Left colon (tissue), 2 donors: ENCODE data around the gene TLE5. TPM values are rescaled to one million over a fixed set of nuclear protein-coding genes. Genes with fewer than 3 reads are reported as not detected.
"Not testable (repeated sequence)": the region's sequence is repeated elsewhere in the genome, so short reads cannot be mapped to it uniquely, and the experiment has no call there.

Experiments
- ATAC-seq: fragments of 200-7000 bp; cut with Tn5 transposase; one replicate; pipeline ENCODE4 v1.9.1; 2020; ENCODE audit warnings: mild to moderate bottlenecking, moderate library complexity
- DNase-seq, 2 donors: peaks; one replicate each; pipeline ENCODE4 v3.0.0-alpha.2; 2020
- intact Hi-C, 2 donors: fragments of 100-400 bp; cut with DNase I in 1 of 2; cut with micrococcal nuclease in 1 of 2; formaldehyde crosslinking; loops; one replicate each; pipeline versions ENCODE4 v1.11.2 to v1.14.0; 2022; cut with DNase I, micrococcal nuclease
- total RNA-seq, 2 donors: library from RNA; stranded (reverse); fragmentation: NEBNext Ultra II Directional; extraction: Animal tissue kit (Norgen Biotek cat#: 25700); gene quantifications; one replicate each; pipeline ENCODE4 v1.2.1, GENCODE V29; 2021
- donor health status: DM: no; HTN: no; CAD: no.
- donor health status: DM: yes; HTN: yes; CAD: no.

Gene TLE5
- total RNA-seq, 2 donors from 2014 or later, result 427 to 487 TPM

DNA sequence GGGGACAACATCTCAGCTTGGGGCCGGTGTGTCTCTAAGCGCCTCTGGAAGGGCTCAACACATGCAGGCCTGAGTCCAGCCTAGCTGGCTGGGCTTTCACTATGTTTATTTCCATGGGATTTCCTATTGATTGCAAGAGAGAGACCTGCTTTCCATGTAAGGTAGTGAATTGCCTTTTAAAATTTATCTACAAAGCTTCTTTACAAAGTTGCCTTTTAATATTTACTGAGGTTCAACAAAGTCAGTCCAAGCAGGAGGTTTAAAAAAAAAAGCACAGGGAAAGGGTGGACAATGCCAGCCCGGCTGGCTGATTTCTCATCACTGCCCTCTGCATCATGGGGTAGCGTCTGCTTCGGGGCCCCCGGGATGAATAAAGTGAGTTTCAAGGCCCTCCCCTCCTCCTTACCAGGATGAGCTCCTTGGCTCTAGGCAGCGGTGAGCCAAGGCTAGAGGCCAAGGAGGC lies 49.0 kb downstream of the TLE5 start:
- ATAC-seq (no peak), DNase-seq (no peak)

DNA sequence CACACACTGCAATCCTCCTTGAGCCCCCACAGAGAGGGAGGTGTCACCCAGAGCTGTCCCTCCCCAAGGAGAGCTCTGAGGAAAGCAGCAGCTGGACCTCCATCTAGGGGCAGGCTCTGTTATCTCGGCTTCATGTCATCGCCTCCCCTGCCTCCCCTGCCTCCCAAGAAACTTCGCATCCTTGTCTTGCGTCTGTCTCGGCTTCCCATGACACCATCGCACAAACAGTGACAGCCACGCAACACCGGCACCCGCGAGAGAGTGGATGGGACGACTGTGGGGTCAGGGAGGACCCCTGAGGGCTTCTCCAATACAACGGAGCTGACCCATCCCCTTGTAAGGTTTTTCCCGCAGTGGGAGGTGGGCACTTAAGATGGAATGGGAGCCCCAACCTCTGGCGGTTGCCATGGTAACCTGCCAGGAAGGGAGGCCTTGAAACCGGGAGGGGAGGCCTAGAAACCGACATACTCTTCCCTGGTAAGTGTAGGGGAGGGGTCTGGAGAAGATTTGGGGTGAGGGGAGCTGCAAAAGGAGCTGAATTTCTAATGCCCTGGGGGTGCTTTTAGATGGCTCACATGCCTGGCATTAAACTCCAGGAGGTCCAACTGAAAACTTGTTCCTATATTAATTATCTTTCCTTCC lies 49.6 kb downstream of the TLE5 start:
- intact Hi-C loops, result no loop called here
- DNase-seq (no peak), ATAC-seq (no peak)

More for the DNA sequence above, 49.0 kb downstream of the TLE5 start:
- intact Hi-C loops, result no loop called here

DNA sequence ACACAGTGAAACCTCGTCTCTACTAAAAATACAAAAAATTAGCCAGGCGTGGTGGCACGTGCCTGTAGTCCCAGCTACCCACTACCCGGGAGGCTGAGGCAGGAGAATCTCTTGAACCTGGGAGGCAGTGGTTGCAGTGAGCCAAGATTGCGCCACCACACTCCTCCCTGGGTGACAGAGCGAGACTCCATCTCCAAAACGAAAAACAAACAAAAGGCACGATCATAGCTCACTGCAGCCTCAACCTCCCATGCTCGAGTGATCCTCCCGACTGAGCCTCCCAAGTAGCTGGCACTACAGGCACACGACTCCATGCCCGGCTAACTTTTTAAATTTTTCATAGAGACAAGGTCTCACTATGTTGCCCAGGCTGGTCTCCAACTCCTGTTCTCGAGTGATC lies 50.2 kb downstream of the TLE5 start:
- intact Hi-C loops, ATAC-seq, DNase-seq: not testable (repeated sequence)

DNA sequence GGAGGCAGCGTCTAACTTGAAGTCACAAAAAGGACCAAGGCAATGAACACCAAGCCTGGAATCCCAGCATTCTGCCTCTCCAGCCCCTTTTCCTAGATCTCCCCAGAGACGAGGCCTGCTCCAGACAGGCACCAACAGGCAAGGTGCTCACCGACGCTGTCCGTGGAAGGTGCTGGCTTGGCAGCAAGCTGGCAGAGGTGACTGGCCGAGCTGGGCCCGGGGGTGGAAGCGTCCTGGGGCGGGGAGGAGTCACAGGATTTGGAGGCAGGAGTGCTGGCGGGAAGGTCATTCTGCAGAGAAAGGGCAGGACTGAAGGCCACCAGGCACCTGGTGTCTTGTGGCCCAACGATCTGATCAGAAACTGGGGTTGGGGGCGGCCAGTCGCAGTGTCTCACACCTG lies 51.4 kb downstream of the TLE5 start:
- no peak for ATAC-seq
- no peak for DNase-seq
- intact Hi-C loops, result no loop called here

DNA sequence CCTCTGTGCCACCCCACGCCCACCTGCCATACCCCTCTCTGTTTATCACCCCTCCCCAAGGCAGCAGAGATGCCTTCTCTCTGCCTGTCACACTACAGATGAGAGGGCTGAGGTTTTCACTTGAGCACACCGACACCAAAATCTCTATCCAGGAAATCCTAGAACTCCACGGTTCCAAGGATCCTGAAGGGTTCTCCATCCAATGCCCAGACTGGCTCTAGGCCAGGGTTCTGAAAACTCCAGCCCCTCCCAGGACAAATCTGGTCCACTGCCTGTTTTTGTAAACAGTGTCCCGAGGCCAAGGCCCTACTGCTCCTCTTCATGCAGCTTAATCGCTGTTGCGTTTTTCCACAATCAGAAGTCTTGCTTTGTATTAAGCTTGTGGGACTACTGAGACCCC lies 53.3 kb downstream of the TLE5 start:
- ATAC-seq (no peak), DNase-seq (no peak)
- intact Hi-C loops, result no loop called here

DNA sequence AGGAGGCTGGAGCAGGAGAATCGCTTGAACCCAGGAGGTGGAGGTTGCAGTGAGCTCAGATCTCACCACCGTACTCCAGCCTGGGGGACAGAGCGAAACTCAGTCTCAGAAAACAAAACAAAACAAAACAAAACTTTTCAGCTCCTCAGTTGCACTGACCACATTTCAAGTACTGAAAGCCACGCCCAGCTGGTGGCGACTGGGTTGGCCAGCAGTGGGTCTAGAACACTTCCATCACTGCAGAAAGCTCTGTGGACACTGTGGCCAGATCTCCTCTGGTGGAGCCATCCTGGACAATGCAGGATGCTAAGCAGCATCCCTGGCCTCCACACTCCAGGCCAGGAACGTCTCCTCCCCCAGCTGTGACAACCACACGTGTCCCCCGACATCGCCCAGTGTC lies 54.3 kb downstream of the TLE5 start:
- intact Hi-C loops, result no loop called here
- DNase-seq (no peak), ATAC-seq (no peak)

DNA sequence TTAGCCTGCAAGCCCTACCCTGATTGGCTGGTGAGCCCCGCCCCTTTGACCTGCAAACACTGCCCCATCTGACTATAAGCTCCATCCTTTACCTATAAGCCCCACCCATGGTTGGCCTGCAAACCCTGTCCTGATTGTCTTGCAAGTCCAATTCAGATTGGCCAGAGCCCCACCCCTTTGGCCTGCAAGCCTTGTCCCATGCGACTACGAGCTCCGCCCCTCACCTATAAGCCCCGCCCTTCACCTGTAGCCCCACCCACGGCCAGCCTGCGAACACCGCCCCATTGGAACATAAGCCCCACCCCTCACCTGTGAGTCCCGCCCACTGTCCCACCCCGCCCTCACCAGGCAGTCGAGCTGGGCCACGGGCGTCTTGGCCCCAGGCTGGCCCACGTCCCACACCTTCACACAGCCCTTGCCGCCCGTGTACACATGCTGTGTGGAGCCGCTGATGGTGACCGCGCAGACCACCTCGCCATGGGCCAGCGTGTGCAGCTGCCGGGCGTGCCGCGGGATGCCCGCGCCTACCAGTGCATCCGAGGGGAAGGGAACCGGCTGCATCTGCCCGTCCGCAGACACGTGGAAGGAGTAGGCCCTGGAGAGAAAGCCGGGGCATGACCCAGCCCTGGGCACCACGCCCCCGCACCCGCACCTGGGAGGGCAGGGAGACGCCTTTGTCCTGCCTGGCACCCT lies 56.1 kb downstream of the TLE5 start:
- peak; percentile 85 for ATAC-seq
- peak; percentile 43 to 50 for DNase-seq
- intact Hi-C loops, result no loop called here

DNA sequence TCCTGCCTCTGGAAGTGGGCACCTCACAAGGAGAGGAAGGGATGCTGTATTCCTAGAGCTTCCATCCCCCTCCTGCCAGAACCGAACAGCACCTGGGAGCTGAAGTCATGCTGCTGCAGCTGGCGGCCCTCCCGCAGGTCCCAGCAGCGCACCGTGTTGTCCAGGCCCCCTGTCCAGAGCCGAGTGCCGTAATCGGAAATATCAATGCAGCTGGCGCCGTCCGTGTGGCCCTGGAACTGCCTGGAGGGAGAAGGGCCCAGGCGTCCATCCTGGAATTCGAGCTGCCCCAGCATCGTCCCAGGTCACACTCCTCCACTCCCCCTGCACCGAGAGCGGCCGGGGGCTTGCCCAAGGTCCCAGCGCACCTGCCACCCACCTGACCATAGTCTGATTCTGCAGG lies 57.0 kb downstream of the TLE5 start:
- intact Hi-C loops, result no loop called here
- DNase-seq (no peak), ATAC-seq (no peak)

DNA sequence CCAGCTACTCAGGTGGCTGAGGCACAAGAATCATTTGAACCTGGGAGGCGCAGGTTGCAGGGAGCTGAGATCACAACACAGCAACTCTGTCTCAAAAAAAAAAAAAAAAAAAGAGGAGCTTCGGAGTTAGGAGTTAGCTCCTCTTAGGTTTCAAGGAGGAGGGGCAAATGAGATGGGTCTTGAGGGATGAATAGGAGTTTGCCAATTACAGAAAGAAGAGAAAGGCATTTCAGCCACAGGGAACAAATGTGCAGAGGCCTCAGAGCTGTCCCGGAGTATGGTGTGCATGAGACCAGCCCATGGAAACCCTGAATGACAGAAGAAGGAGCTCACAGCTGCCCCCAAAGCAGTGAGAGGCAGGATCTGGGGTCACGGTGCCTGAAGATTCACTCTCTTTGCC lies 57.8 kb downstream of the TLE5 start:
- ATAC-seq (no peak), DNase-seq (no peak)
- intact Hi-C loops, result no loop called here

DNA sequence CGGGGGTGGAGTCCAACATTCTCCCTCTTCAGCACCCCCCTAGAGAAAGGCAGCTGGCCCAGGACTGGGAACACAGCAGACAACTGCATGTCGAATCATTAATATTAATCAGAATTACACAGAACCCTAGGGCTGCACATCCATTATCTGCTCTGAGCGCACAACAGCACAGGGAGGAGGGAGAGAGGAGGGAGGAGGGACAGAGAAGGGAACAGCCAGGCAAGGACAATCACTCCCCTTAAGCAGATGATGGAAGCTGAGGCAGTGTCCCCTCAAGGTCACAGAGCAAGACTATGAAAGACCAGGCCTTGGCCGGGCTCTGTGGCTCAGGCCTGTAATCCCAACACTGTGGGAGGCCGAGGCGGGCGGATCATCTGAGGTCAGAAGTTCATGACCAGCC lies 59.2 kb downstream of the TLE5 start:
- intact Hi-C loops, result no loop called here
- ATAC-seq, result no peak
- no peak for DNase-seq

Other genes with a start within 250 kb of the TLE5 start
- gene ZNF554, start 242.6 kb downstream of the TLE5 start, total RNA-seq, result 1 to 10 TPM; 4.1 to 4.3 TPM
- gene ZNF555, start 221.0 kb downstream of the TLE5 start, total RNA-seq, result 1 to 10 TPM; 5.2 to 5.5 TPM
- gene ZNF556, start 195.2 kb downstream of the TLE5 start, total RNA-seq, result under 1 TPM in 1 of 2 donors, not detected in 1; 0.12 TPM
- gene ZNF57, start 161.6 kb downstream of the TLE5 start, total RNA-seq, result 10 to 100 TPM; 17.4 to 19.1 TPM
- 1 to 10 TPM; 4.5 to 4.6 TPM for gene ZNF77, start 117.5 kb downstream of the TLE5 start, total RNA-seq
- gene TLE6, start 84.9 kb downstream of the TLE5 start, total RNA-seq, result 1 to 10 TPM; 2.2 to 2.6 TPM
- gene TLE2, start 33.2 kb downstream of the TLE5 start, total RNA-seq, result 10 to 100 TPM; 32.9 to 47.9 TPM
- gene GNA11, start 31.9 kb upstream of the TLE5 start, total RNA-seq, result 100 to 1,000 TPM; 215 to 248 TPM
- gene GNA15, start 73.5 kb upstream of the TLE5 start, total RNA-seq, result 1 to 10 TPM; 3.0 to 4.8 TPM
- 1 to 10 TPM in 1 of 2 donors, under 1 TPM in 1; 0.55 to 1.1 TPM for gene S1PR4, start 116.3 kb upstream of the TLE5 start, total RNA-seq
- 100 to 1,000 TPM in 1 of 2 donors, 10 to 100 TPM in 1; 77.3 to 113 TPM for gene NCLN, start 123.4 kb upstream of the TLE5 start, total RNA-seq
- 1 to 10 TPM in 1 of 2 donors, under 1 TPM in 1; 0.67 to 1.2 TPM for gene CELF5, start 162.2 kb upstream of the TLE5 start, total RNA-seq